NB4 (cell line): ENCODE measurements around the gene MLC1.

Source experiments
- MYC ChIP-seq: IDR thresholded peaks from 2 replicates; pipeline ENCODE4 v1.6.1; 2011; ENCODE audit warnings: low read depth, low read length
- POLR2A ChIP-seq: IDR thresholded peaks from 2 replicates; pipeline ENCODE4 v1.6.1; 2011; ENCODE audit warnings: mild to moderate bottlenecking; ENCODE audit not compliant: insufficient read length; ENCODE audit errors: extremely low read depth

DNA sequence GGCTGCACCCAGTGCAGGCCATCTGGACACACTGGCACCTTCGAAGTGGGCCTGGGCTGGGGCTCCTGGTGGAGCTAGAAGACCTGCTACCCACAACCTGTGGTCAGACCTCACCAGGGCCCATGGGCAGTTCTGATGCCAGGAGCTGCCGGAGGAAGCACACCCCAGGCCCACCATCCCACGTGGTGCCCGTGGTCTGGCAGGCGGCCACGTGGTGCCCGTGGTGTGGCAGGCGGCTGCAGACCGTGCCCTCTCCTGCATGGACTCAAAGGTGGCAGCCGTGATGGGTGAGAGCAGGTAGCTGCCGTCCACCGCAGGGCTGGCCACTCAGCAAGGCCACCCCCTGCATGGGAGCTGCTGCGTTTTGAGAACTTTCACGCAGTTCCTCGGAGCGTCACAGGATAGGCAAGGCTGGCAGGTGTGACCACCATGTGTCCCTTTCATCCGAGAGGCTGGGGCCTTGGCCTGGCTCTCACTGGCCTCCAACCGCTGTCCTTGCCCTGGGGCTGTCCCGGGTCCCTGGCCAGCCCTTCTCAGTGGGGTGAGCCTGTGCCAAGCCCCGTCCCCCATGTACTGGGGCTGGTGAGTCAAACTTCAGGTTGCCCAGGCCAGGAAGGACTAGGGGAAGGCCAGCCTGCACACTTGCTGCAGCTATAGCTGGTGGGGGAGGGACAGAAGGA is 68.8 kb downstream of the MLC1 start:
- TF ChIP-seq MYC (no peak), POLR2A (no peak)
